NCI-H524 (cell line): ENCODE results near the gene EZH1.
A peak's percentile ranks its signal among the peaks of the same experiment; 100 is the strongest.
"Not testable (repeated sequence)": the region's sequence is repeated elsewhere in the genome, so short reads cannot be mapped to it uniquely, and the experiment has no call there.

Experiments used
- DNase-seq, 2 experiments: peaks; one replicate each; lab custom pipeline; 2025; lab: John Stamatoyannopoulos, UW

The EZH1 gene

GRCh38 chr17:42669977-42670788, 74.7 kb downstream of the EZH1 start:
- no peak for DNase-seq

- DNase-seq: no peak
These were observed 75.2 kb downstream of the EZH1 start for GRCh38 chr17:42669705-42669976.

GRCh38 chr17:42667088-42667951, 77.5 kb downstream of the EZH1 start:
- DNase-seq: no peak

- not testable (repeated sequence) for DNase-seq
These were observed 78.7 kb downstream of the EZH1 start for GRCh38 chr17:42666126-42666525.

- no peak for DNase-seq
These were observed 79.2 kb downstream of the EZH1 start for GRCh38 chr17:42665581-42666001.

GRCh38 chr17:42660692-42661345, 84.0 kb downstream of the EZH1 start:
- no peak for DNase-seq

GRCh38 chr17:42659932-42660274, 84.9 kb downstream of the EZH1 start:
- DNase-seq: not testable (repeated sequence)

- peak; percentile 93 to 98 for DNase-seq
These were observed 85.5 kb downstream of the EZH1 start, which contains the start of gene TUBG2 for GRCh38 chr17:42659079-42659931. TSS of gene TUBG2 (plus strand) at chr17:42659284. CDS start at chr17:42659504, 220 bp downstream.

GRCh38 chr17:42657824-42658588, 86.8 kb downstream of the EZH1 start:
- DNase-seq: no peak

GRCh38 chr17:42655528-42655927, 89.3 kb downstream of the EZH1 start:
- no peak for DNase-seq

GRCh38 chr17:42653179-42654124, 91.4 kb downstream of the EZH1 start:
- DNase-seq: no peak

GRCh38 chr17:42651392-42651791, 93.4 kb downstream of the EZH1 start:
- no peak for DNase-seq
